Subcutaneous abdominal adipose tissue (tissue), 5 donors: ENCODE measurements around the gene MUC5AC.
"Not testable (repeated sequence)": the region's sequence is repeated elsewhere in the genome, so short reads cannot be mapped to it uniquely, and the experiment has no call there.

Experiments
- H3K27ac ChIP-seq: one replicate; pipeline ENCODE4 v1.7.0; 2013; ENCODE audit warnings: low read depth, mild to moderate bottlenecking, inconsistent platforms, low read length, moderate library complexity
- H3K27me3 ChIP-seq, 5 donors: one replicate each; pipeline ENCODE4 v1.7.0; 2013; ENCODE audit warnings: low read length in 5 of 5, inconsistent platforms in 1 of 5; ENCODE audit not compliant: control insufficient read depth in 5 of 5, insufficient read depth in 4 of 5
- H3K36me3 ChIP-seq, 5 donors: one replicate each; pipeline ENCODE4 v1.7.0; 2013; ENCODE audit warnings: low read length in 5 of 5; ENCODE audit not compliant: control insufficient read depth in 5 of 5, insufficient read depth in 5 of 5
- H3K4me1 ChIP-seq, 5 donors: one replicate each; pipeline ENCODE4 v1.7.0; 2013; ENCODE audit warnings: low read length in 5 of 5, mild to moderate bottlenecking in 3 of 5, moderate library complexity in 1 of 5; ENCODE audit not compliant: control insufficient read depth in 5 of 5, insufficient read depth in 5 of 5
- H3K4me3 ChIP-seq, 5 donors: one replicate each; pipeline ENCODE4 v1.7.0; 2013; ENCODE audit warnings: low read length in 5 of 5, low read depth in 1 of 5
- H3K9ac ChIP-seq, 5 donors: one replicate each; pipeline ENCODE4 v1.7.0; 2013; ENCODE audit warnings: low read length in 5 of 5, mild to moderate bottlenecking in 4 of 5, moderate library complexity in 3 of 5
- H3K9me3 ChIP-seq, 5 donors: one replicate each; pipeline ENCODE4 v1.7.0; 2013; ENCODE audit warnings: low read length in 5 of 5; ENCODE audit not compliant: control insufficient read depth in 5 of 5
- donor health status: healthy.
- donor health status: healthy.
- donor health status: healthy.
- donor health status: healthy.
- donor health status: healthy.

The MUC5AC gene

GRCh38 chr11:1191786-1192470 lies 34.2 kb downstream of the MUC5AC start:
- not testable (repeated sequence) for H3K36me3 ChIP-seq, H3K9ac ChIP-seq, H3K4me1 ChIP-seq, H3K9me3 ChIP-seq, H3K27ac ChIP-seq, H3K4me3 ChIP-seq
- H3K27me3 ChIP-seq = peaks cover 6 to 18% (median 13%) of the 10 kb centered on the region in 5 donors

- Histone ChIP-seq H3K27ac (no peak overlapping the region), H3K36me3 (no peaks in the 10 kb centered on the region), H3K4me3 (no peak overlapping the region), H3K9me3 (peaks cover 0 to 3% (median 0%) of the 10 kb centered on the region in 5 donors), H3K27me3 (peaks cover 6 to 22% (median 18%) of the 10 kb centered on the region in 5 donors), H3K4me1 (no peaks in the 10 kb centered on the region), H3K9ac (no peak overlapping the region)
Measured at GRCh38 chr11:1192741-1193325, 35.1 kb downstream of the MUC5AC start.

- Histone ChIP-seq H3K4me3 (no peak overlapping the region), H3K9ac (no peak overlapping the region), H3K27me3 (peaks cover 10 to 28% (median 24%) of the 10 kb centered on the region in 5 donors), H3K9me3 (peaks cover 0 to 3% (median 0%) of the 10 kb centered on the region in 5 donors), H3K27ac (no peak overlapping the region), H3K36me3 (no peaks in the 10 kb centered on the region), H3K4me1 (no peaks in the 10 kb centered on the region)
Measured at GRCh38 chr11:1193326-1194230, 35.8 kb downstream of the MUC5AC start.

- H3K4me1 ChIP-seq = no peaks in the 10 kb centered on the region
- no peaks in the 10 kb centered on the region for H3K36me3 ChIP-seq
- H3K9ac ChIP-seq = no peak overlapping the region
- H3K27ac ChIP-seq = no peak overlapping the region
- peaks cover 14 to 32% (median 28%) of the 10 kb centered on the region in 5 donors for H3K27me3 ChIP-seq
- H3K4me3 ChIP-seq = no peak overlapping the region
- peaks cover 0 to 3% (median 0%) of the 10 kb centered on the region in 5 donors for H3K9me3 ChIP-seq
Measured at GRCh38 chr11:1194231-1194976, 36.7 kb downstream of the MUC5AC start.

- Histone ChIP-seq H3K36me3 (no peaks in the 10 kb centered on the region), H3K4me1 (no peaks in the 10 kb centered on the region), H3K9ac (no peak overlapping the region), H3K27me3 (peaks cover 12 to 37% (median 29%) of the 10 kb centered on the region in 5 donors), H3K27ac (no peak overlapping the region), H3K9me3 (peaks cover 0 to 3% (median 0%) of the 10 kb centered on the region in 5 donors), H3K4me3 (no peak overlapping the region)
Measured at GRCh38 chr11:1194977-1195681, 37.4 kb downstream of the MUC5AC start.

GRCh38 chr11:1195682-1196515 lies 38.1 kb downstream of the MUC5AC start:
- Histone ChIP-seq H3K4me1 (no peaks in the 10 kb centered on the region), H3K27me3 (peaks cover 17 to 41% (median 29%) of the 10 kb centered on the region in 5 donors), H3K9me3 (no peaks in the 10 kb centered on the region)

GRCh38 chr11:1196516-1197391 lies 39.0 kb downstream of the MUC5AC start:
- no peak overlapping the region for H3K27ac ChIP-seq
- no peak overlapping the region for H3K4me3 ChIP-seq
- H3K36me3 ChIP-seq = no peaks in the 10 kb centered on the region
- no peaks in the 10 kb centered on the region for H3K9me3 ChIP-seq
- H3K27me3 ChIP-seq = peaks cover 17 to 41% (median 29%) of the 10 kb centered on the region in 5 donors
- H3K4me1 ChIP-seq = no peaks in the 10 kb centered on the region
- no peak overlapping the region for H3K9ac ChIP-seq

More at GRCh38 chr11:1195682-1196515, 38.1 kb downstream of the MUC5AC start:
- Histone ChIP-seq H3K4me3 (no peak overlapping the region), H3K27ac (no peak overlapping the region), H3K36me3 (no peaks in the 10 kb centered on the region), H3K9ac (no peak overlapping the region)

GRCh38 chr11:1197431-1197885 lies 39.7 kb downstream of the MUC5AC start:
- no peak overlapping the region for H3K27ac ChIP-seq
- H3K9ac ChIP-seq = no peak overlapping the region
- H3K4me3 ChIP-seq = no peak overlapping the region
- H3K27me3 ChIP-seq = peaks cover 17 to 42% (median 32%) of the 10 kb centered on the region in 5 donors
- no peaks in the 10 kb centered on the region for H3K4me1 ChIP-seq
- H3K9me3 ChIP-seq = no peaks in the 10 kb centered on the region
- H3K36me3 ChIP-seq = no peaks in the 10 kb centered on the region
